Measurements from ENCODE around the gene CYP19A1. TPM values are rescaled to one million over a fixed set of nuclear protein-coding genes. Genes with fewer than 3 reads are reported as not detected.

The CYP19A1 gene
- total and polyA plus RNA-seq, 9 of the 15 experiments (the other 6 are each of a cell fraction or from before 2014, with no cell fraction given): 0.16 to 0.63 (median 0.47) TPM; not detected in 3

GRCh38 chr15:51334011-51334451 lies 4.4 kb downstream of the CYP19A1 start:
- H3K9ac ChIP-seq (ENCODE audit: insufficient read depth in 1 of 2, low read depth in 2 of 2, low read length in 2 of 2): no peak overlapping the region
- no TSS peak for BruUV-seq (replicated peaks)
- H3K79me2 ChIP-seq (ENCODE audit: control insufficient read depth, insufficient read depth, low read length): no peaks in the 10 kb centered on the region
- no peak overlapping the region for H3K27ac ChIP-seq (ENCODE audit: extremely low read depth, low read depth, low read length)
- H3K36me3 ChIP-seq (ENCODE audit: control insufficient read depth, insufficient read depth, low read length): no peaks in the 10 kb centered on the region
- peaks cover 11 to 38% of the 10 kb centered on the region in 2 experiments; a peak in 3 of 5 replicates for H3K27me3 ChIP-seq (ENCODE audit: control insufficient read depth in 2 of 2, insufficient read depth in 2 of 2, low read length in 2 of 2)
- H3K4me1 ChIP-seq (replicated peaks in 1 of 2; ENCODE audit: control insufficient read depth in 2 of 2, insufficient read depth in 2 of 2, low read length in 2 of 2): no peaks in the 10 kb centered on the region
- in situ Hi-C loops (cut with MboI): no loop called here
- no peak overlapping the region for H3K4me3 ChIP-seq
- intact Hi-C loops (cut with micrococcal nuclease): no loop called here
- no peak overlapping the region for H3K4me2 ChIP-seq (ENCODE audit: insufficient read depth, low read length)
- WGBS (ENCODE audit: insufficient coverage, low coverage, missing lambda C conversion rate): 0% methylated on average over 2 of the region's 2 CpGs
- ATAC-seq: no peak
- no peak for FAIRE-seq
- ChIA-PET POLR2A (no interaction called here), CTCF (ENCODE audit: low intra/inter-chr PET ratio) (no interaction called here)
- DNase-seq (ENCODE audit: extremely low read depth in 1 of 4, low spot score in 3 of 4): no peak
- no peaks in the 10 kb centered on the region for H3K9me1 ChIP-seq (ENCODE audit: control insufficient read depth, insufficient read depth, low read length)
- H2AFZ ChIP-seq (ENCODE audit: low read depth, low read length): no peak overlapping the region
- H3K9me3 ChIP-seq (replicated peaks; ENCODE audit: control insufficient read depth, insufficient read depth, low read depth, low read length): no peaks in the 10 kb centered on the region
- TF ChIP-seq ZNF408 (CRISPR knock-in tag; IDR thresholded peaks at IDR 0.05; ENCODE audit: low read depth) (no peak), THAP12 (CRISPR knock-in tag; IDR thresholded peaks at IDR 0.05) (no peak), NFXL1 (CRISPR knock-in tag; IDR thresholded peaks at IDR 0.05) (no peak), HNRNPH1 (optimal IDR thresholded peaks at IDR 0.05; ENCODE audit: low read depth, low read length) (no peak), SAP30 (IDR thresholded peaks at IDR 0.05; ENCODE audit: borderline replicate concordance, insufficient read depth, low read depth, low read length, poor library complexity, severe bottlenecking) (no peak), SNRNP70 (optimal IDR thresholded peaks at IDR 0.05; ENCODE audit: low read depth, low read length) (no peak), ATF3 (IDR thresholded peaks at IDR 0.05) (no peak), ATF3 (CRISPR knock-in tag; conservative IDR thresholded peaks at IDR 0.05) (no peak), POLR2A (conservative IDR thresholded peaks at IDR 0.05) (no peak), CBX2 (IDR thresholded peaks at IDR 0.05; ENCODE audit: insufficient read depth, low read length, poor library complexity, severe bottlenecking) (no peak), ILK (tag; IDR thresholded peaks at IDR 0.05; ENCODE audit: borderline replicate concordance, low read depth) (no peak)
- H4K20me1 ChIP-seq (replicated peaks; ENCODE audit: control insufficient read depth, insufficient read depth, low read length): no peaks in the 10 kb centered on the region

Data from K562 (cell line).